Chondrocyte (in vitro differentiated cells): ENCODE data around the gene SRPX. TPM values are rescaled to one million over a fixed set of nuclear protein-coding genes. Genes with fewer than 3 reads are reported as not detected.

ENCODE experiments used
- DNase-seq: peaks from one replicate; pipeline ENCODE4 v3.0.0; 2021; ENCODE audit warnings: mixed read lengths, low spot score
- H3K27ac Mint-ChIP-seq: one replicate; pipeline ENCODE4 v1.8.0; 2021; ENCODE audit warnings: mild to moderate bottlenecking, moderate library complexity, mixed read lengths; ENCODE audit not compliant: unreplicated experiment
- H3K27me3 Mint-ChIP-seq: 2 replicates; pipeline ENCODE4 v1.8.0; 2021; ENCODE audit warnings: low read depth, mixed read lengths
- H3K36me3 Mint-ChIP-seq: 2 replicates; pipeline ENCODE4 v1.8.0; 2021; ENCODE audit warnings: low read depth, mixed read lengths
- H3K4me1 Mint-ChIP-seq: 2 replicates; pipeline ENCODE4 v1.8.0; 2021; ENCODE audit warnings: low read depth, mild to moderate bottlenecking, mixed read lengths
- H3K4me3 Mint-ChIP-seq: one replicate; pipeline ENCODE4 v1.8.0; 2021; ENCODE audit warnings: mild to moderate bottlenecking, moderate library complexity, mixed read lengths; ENCODE audit not compliant: unreplicated experiment
- H3K9me3 Mint-ChIP-seq: 2 replicates; pipeline ENCODE4 v1.8.0; 2021; ENCODE audit warnings: low read depth, mixed read lengths
- CTCF ChIP-seq: fragments of 200-600 bp; sonication (generic); IDR thresholded peaks from 2 replicates; pipeline ENCODE4 v1.5.0; 2021; ENCODE audit warnings: antibody characterized with exemption, mild to moderate bottlenecking, moderate library complexity
- total RNA-seq: library from RNA; stranded (reverse); gene quantifications from 3 replicates; pipeline ENCODE4 v1.2.1, GENCODE V29; 2021

The SRPX gene
- total RNA-seq, 1 donor from 2014 or later = 35.8 TPM

- TF ChIP-seq CTCF = peak; percentile 77
- Mint-ChIP-seq H3K27me3 (no peaks in the 10 kb centered on the region), H3K4me3 (peak overlapping the region; percentile 76), H3K36me3 (no peaks in the 10 kb centered on the region), H3K4me1 (peaks cover 27% of the 10 kb centered on the region), H3K9me3 (no peaks in the 10 kb centered on the region), H3K27ac (peak overlapping the region; percentile 3)
- DNase-seq = peak; percentile 72
These were observed 652 bp downstream of the SRPX start for GRCh38 chrX:38220024-38220414.

- no peak for DNase-seq
- Mint-ChIP-seq H3K4me3 (no peak overlapping the region), H3K9me3 (peaks cover 3% of the 10 kb centered on the region), H3K27me3 (no peaks in the 10 kb centered on the region), H3K36me3 (no peaks in the 10 kb centered on the region), H3K4me1 (peaks cover 30% of the 10 kb centered on the region), H3K27ac (no peak overlapping the region)
- no peak for TF ChIP-seq CTCF
These were observed 4.0 kb downstream of the SRPX start for GRCh38 chrX:38216642-38217041.

GRCh38 chrX:38214551-38215531 lies 5.8 kb downstream of the SRPX start:
- H3K4me3 Mint-ChIP-seq = no peak overlapping the region
- no peak for DNase-seq
- no peaks in the 10 kb centered on the region for H3K36me3 Mint-ChIP-seq
- peaks cover 28% of the 10 kb centered on the region for H3K4me1 Mint-ChIP-seq
- no peak for TF ChIP-seq CTCF
- H3K27ac Mint-ChIP-seq = no peak overlapping the region
- H3K27me3 Mint-ChIP-seq = no peaks in the 10 kb centered on the region
- H3K9me3 Mint-ChIP-seq = peaks cover 3% of the 10 kb centered on the region

DNA sequence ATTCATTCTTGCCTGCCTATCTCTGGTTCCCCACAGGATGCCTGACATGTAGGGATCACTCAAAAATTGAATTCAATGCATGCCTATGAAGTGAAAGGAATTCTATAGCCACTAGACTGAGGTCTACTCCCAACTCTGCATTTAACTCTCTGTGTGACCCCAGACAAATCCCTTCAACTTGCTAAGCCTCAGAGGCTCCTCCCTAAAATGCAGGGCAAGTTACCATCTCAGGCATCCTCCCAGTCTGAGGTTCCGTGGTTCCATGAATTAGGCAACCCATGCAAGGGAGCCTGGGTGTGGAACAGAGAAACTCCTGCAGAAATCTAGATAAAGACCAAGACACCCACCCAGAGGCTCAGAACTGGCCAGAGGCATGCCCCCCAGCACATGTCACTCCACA lies 6.6 kb downstream of the SRPX start:
- DNase-seq = no peak
- Mint-ChIP-seq H3K4me1 (peaks cover 23% of the 10 kb centered on the region), H3K27ac (no peak overlapping the region), H3K36me3 (no peaks in the 10 kb centered on the region), H3K9me3 (peaks cover 6% of the 10 kb centered on the region), H3K4me3 (no peak overlapping the region), H3K27me3 (no peaks in the 10 kb centered on the region)
- TF ChIP-seq CTCF = no peak

GRCh38 chrX:38211891-38212635 lies 8.6 kb downstream of the SRPX start:
- Mint-ChIP-seq H3K36me3 (no peaks in the 10 kb centered on the region), H3K4me1 (peaks cover 23% of the 10 kb centered on the region), H3K27ac (no peak overlapping the region), H3K4me3 (no peak overlapping the region), H3K27me3 (no peaks in the 10 kb centered on the region), H3K9me3 (peaks cover 6% of the 10 kb centered on the region)
- no peak for DNase-seq
- TF ChIP-seq CTCF = no peak
